Measurements from ENCODE around the gene RHBDL3.

The RHBDL3 gene

GRCh38 chr17:32277284-32277683, 11.7 kb downstream of the RHBDL3 start:
- Histone ChIP-seq H3K36me3 (ENCODE audit: insufficient read depth, low read length) (no peaks in the 10 kb centered on the region), H3K79me2 (ENCODE audit: control insufficient read depth, insufficient read depth, low read length, unreplicated experiment) (no peaks in the 10 kb centered on the region), H2AFZ (ENCODE audit: low read length, unreplicated experiment) (no peak overlapping the region), H3K27ac (ENCODE audit: low read depth, low read length) (no peak overlapping the region), H3K27me3 (ENCODE audit: insufficient read depth, low read length) (no peaks in the 10 kb centered on the region), H3K4me3 (ENCODE audit: low read depth, low read length) (no peak overlapping the region), H3K4me1 (ENCODE audit: control insufficient read depth, insufficient read depth, low read length, unreplicated experiment) (peaks cover 19% of the 10 kb centered on the region)

DNA sequence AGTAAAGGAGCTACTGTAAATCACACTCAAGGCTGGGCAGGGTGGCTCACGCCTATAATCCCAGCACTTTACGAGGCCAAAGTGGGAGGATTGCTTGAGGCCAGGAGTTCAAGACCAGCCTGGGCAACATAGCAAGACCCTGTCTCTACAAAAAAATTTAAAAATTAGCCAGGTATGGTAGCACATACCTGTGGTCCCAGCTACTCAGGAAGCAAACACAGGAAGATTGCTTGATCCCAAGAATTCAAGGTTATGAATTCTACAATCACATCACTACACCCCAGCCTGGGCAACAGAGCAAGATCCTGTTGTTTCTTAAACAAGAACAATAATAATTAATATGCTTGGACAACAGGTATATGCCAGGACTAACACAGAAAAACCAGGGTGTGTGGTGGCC, 13.2 kb downstream of the RHBDL3 start:
- H2AFZ ChIP-seq (ENCODE audit: low read length, unreplicated experiment) = no peak overlapping the region

GRCh38 chr17:32279891-32280716, 14.5 kb downstream of the RHBDL3 start:
- no peak overlapping the region for H2AFZ ChIP-seq (ENCODE audit: low read length, unreplicated experiment)
- peaks cover 21% of the 10 kb centered on the region for H3K4me1 ChIP-seq (ENCODE audit: control insufficient read depth, insufficient read depth, low read length, unreplicated experiment)
- H3K4me3 ChIP-seq (ENCODE audit: low read depth, low read length) = no peak overlapping the region
- H3K27me3 ChIP-seq (ENCODE audit: insufficient read depth, low read length) = no peaks in the 10 kb centered on the region
- no peaks in the 10 kb centered on the region for H3K36me3 ChIP-seq (ENCODE audit: insufficient read depth, low read length)
- no peak overlapping the region for H3K27ac ChIP-seq (ENCODE audit: low read depth, low read length)
- H3K79me2 ChIP-seq (ENCODE audit: control insufficient read depth, insufficient read depth, low read length, unreplicated experiment) = no peaks in the 10 kb centered on the region

More for the DNA sequence above, 13.2 kb downstream of the RHBDL3 start:
- no peak overlapping the region for H3K27ac ChIP-seq (ENCODE audit: low read depth, low read length)
- H3K36me3 ChIP-seq (ENCODE audit: insufficient read depth, low read length) = no peaks in the 10 kb centered on the region
- H3K27me3 ChIP-seq (ENCODE audit: insufficient read depth, low read length) = no peaks in the 10 kb centered on the region
- H3K4me3 ChIP-seq (ENCODE audit: low read depth, low read length) = no peak overlapping the region
- peaks cover 23% of the 10 kb centered on the region for H3K4me1 ChIP-seq (ENCODE audit: control insufficient read depth, insufficient read depth, low read length, unreplicated experiment)
- no peaks in the 10 kb centered on the region for H3K79me2 ChIP-seq (ENCODE audit: control insufficient read depth, insufficient read depth, low read length, unreplicated experiment)

DNA sequence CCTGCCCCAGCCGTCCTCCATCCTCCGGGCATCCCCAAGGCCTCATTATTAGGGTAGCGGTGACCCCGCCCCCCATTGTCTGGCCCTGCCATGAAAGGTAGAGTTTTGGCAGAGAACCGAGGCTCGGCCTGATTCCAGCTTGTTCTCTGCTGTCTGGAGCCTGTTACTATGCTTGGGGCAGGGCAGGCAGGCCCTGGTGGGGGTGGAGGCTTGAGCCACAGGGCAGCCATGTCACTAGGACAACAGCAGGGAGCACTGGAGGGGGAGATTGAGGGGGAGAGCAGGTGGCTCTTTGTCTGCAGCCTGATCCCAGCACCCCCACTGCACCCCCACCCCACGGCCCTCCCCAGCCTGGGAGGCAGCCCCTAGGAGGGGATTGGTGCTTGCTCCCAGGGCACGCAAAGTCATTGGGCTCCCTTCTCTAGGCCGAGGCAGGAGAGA, 15.4 kb downstream of the RHBDL3 start:
- no peaks in the 10 kb centered on the region for H3K36me3 ChIP-seq (ENCODE audit: insufficient read depth, low read length)
- H3K79me2 ChIP-seq (ENCODE audit: control insufficient read depth, insufficient read depth, low read length, unreplicated experiment) = no peaks in the 10 kb centered on the region
- no peaks in the 10 kb centered on the region for H3K27me3 ChIP-seq (ENCODE audit: insufficient read depth, low read length)
- no peak overlapping the region for H3K27ac ChIP-seq (ENCODE audit: low read depth, low read length)
- H2AFZ ChIP-seq (ENCODE audit: low read length, unreplicated experiment) = no peak overlapping the region
- no peak overlapping the region for H3K4me3 ChIP-seq (ENCODE audit: low read depth, low read length)
- peaks cover 12% of the 10 kb centered on the region for H3K4me1 ChIP-seq (ENCODE audit: control insufficient read depth, insufficient read depth, low read length, unreplicated experiment)

DNA sequence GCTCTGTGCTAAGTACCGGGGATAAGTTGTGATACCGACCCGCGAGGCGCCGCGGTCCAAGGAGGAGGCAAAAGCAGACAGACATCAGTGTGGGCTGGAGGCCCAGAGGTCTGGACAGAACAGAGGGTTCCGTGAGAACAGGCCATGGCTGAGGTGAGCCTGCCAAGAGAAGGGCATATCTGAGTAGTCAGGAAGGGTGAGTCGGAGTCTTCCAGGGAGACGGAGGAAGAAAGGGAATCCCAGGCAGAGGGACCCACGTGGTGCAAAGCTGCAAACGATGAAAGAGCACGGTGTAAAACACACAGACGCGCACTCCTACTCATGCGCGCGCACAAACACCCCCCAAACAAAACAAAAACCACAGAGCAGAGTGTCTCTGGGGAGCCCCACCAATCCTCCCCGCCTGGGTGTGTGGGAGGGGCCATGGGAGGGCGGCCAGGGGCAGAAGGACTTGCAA, 18.1 kb downstream of the RHBDL3 start:
- Histone ChIP-seq H3K4me1 (ENCODE audit: control insufficient read depth, insufficient read depth, low read length, unreplicated experiment) (peaks cover 9% of the 10 kb centered on the region), H3K4me3 (ENCODE audit: low read depth, low read length) (no peak overlapping the region), H3K27ac (ENCODE audit: low read depth, low read length) (no peak overlapping the region), H3K27me3 (ENCODE audit: insufficient read depth, low read length) (no peaks in the 10 kb centered on the region), H3K36me3 (ENCODE audit: insufficient read depth, low read length) (no peaks in the 10 kb centered on the region), H2AFZ (ENCODE audit: low read length, unreplicated experiment) (no peak overlapping the region), H3K79me2 (ENCODE audit: control insufficient read depth, insufficient read depth, low read length, unreplicated experiment) (no peaks in the 10 kb centered on the region)

GRCh38 chr17:32285306-32285705, 19.7 kb downstream of the RHBDL3 start:
- no peaks in the 10 kb centered on the region for H3K27me3 ChIP-seq (ENCODE audit: insufficient read depth, low read length)
- no peak overlapping the region for H3K4me3 ChIP-seq (ENCODE audit: low read depth, low read length)
- no peaks in the 10 kb centered on the region for H3K79me2 ChIP-seq (ENCODE audit: control insufficient read depth, insufficient read depth, low read length, unreplicated experiment)
- no peaks in the 10 kb centered on the region for H3K36me3 ChIP-seq (ENCODE audit: insufficient read depth, low read length)
- H2AFZ ChIP-seq (ENCODE audit: low read length, unreplicated experiment) = no peak overlapping the region
- H3K4me1 ChIP-seq (ENCODE audit: control insufficient read depth, insufficient read depth, low read length, unreplicated experiment) = peaks cover 9% of the 10 kb centered on the region
- no peak overlapping the region for H3K27ac ChIP-seq (ENCODE audit: low read depth, low read length)

- no peaks in the 10 kb centered on the region for H3K36me3 ChIP-seq (ENCODE audit: insufficient read depth, low read length)
- no peaks in the 10 kb centered on the region for H3K27me3 ChIP-seq (ENCODE audit: insufficient read depth, low read length)
- H3K4me3 ChIP-seq (ENCODE audit: low read depth, low read length) = no peak overlapping the region
- peaks cover 9% of the 10 kb centered on the region for H3K4me1 ChIP-seq (ENCODE audit: control insufficient read depth, insufficient read depth, low read length, unreplicated experiment)
- no peak overlapping the region for H2AFZ ChIP-seq (ENCODE audit: low read length, unreplicated experiment)
- no peaks in the 10 kb centered on the region for H3K79me2 ChIP-seq (ENCODE audit: control insufficient read depth, insufficient read depth, low read length, unreplicated experiment)
- H3K27ac ChIP-seq (ENCODE audit: low read depth, low read length) = no peak overlapping the region
These were observed 20.3 kb downstream of the RHBDL3 start for GRCh38 chr17:32285746-32286517.

DNA sequence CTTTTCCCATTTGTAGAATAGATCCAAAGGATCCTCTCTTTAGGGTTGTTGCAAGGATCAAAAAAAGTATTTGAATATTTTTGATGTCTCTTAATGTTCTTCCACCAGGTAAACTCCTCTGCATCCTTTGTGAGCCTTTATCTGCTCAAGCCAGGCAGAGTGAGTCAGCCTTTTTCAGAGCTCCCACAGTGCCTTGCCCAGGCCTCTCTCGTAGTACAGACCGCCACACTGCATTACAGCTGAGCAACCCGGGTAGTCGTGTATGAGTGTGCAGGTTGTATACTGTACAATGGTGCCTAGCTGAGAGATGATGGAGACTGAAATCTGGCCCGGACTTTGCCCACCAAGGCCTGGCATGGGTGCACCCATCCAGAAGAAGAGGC, 20.9 kb downstream of the RHBDL3 start:
- Histone ChIP-seq H3K27ac (ENCODE audit: low read depth, low read length) (no peak overlapping the region), H3K4me1 (ENCODE audit: control insufficient read depth, insufficient read depth, low read length, unreplicated experiment) (peaks cover 9% of the 10 kb centered on the region), H2AFZ (ENCODE audit: low read length, unreplicated experiment) (no peak overlapping the region), H3K79me2 (ENCODE audit: control insufficient read depth, insufficient read depth, low read length, unreplicated experiment) (no peaks in the 10 kb centered on the region), H3K4me3 (ENCODE audit: low read depth, low read length) (no peak overlapping the region), H3K36me3 (ENCODE audit: insufficient read depth, low read length) (no peaks in the 10 kb centered on the region), H3K27me3 (ENCODE audit: insufficient read depth, low read length) (no peaks in the 10 kb centered on the region)

DNA sequence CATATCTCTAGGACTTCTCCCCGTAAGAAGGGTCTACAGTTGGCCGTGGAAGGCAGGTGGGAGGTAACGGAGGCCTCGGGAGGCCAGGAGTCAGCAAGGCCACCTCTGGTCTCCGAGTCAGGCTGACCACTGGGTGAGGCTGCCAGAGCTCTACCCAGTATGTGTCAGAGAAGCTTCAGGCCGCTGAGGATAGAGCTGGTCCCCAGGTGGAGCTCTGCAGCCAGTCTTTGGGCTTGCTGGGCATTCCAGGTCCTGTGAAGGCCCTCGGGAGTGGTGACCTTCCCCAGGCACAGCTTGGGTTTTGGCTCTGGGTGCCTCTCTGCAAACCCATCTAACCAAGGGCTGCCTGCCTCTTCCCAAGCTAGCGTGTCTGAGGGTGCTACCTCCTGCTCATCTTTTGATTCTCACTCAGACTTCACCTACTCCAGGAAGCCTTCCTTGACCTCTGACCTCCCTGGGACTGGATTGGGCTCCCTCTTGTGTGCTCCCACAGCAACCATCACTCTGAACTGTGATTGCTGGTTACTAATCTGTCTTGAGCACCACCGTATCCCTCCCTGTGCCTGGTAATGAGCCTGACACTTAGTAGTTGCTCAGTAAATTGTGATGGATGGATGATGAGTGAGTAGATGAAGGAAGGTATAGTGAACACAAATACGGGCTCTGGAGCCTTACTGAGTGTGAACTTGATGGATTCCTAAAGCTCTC, 22.3 kb downstream of the RHBDL3 start:
- Histone ChIP-seq H3K4me1 (ENCODE audit: control insufficient read depth, insufficient read depth, low read length, unreplicated experiment) (peaks cover 9% of the 10 kb centered on the region), H3K27ac (ENCODE audit: low read depth, low read length) (no peak overlapping the region), H2AFZ (ENCODE audit: low read length, unreplicated experiment) (no peak overlapping the region), H3K27me3 (ENCODE audit: insufficient read depth, low read length) (no peaks in the 10 kb centered on the region), H3K36me3 (ENCODE audit: insufficient read depth, low read length) (no peaks in the 10 kb centered on the region), H3K79me2 (ENCODE audit: control insufficient read depth, insufficient read depth, low read length, unreplicated experiment) (no peaks in the 10 kb centered on the region), H3K4me3 (ENCODE audit: low read depth, low read length) (no peak overlapping the region)

GRCh38 chr17:32288615-32289014, 23.0 kb downstream of the RHBDL3 start:
- no peaks in the 10 kb centered on the region for H3K79me2 ChIP-seq (ENCODE audit: control insufficient read depth, insufficient read depth, low read length, unreplicated experiment)
- H3K27ac ChIP-seq (ENCODE audit: low read depth, low read length) = no peak overlapping the region
- no peak overlapping the region for H2AFZ ChIP-seq (ENCODE audit: low read length, unreplicated experiment)
- no peaks in the 10 kb centered on the region for H3K36me3 ChIP-seq (ENCODE audit: insufficient read depth, low read length)
- peaks cover 6% of the 10 kb centered on the region for H3K4me1 ChIP-seq (ENCODE audit: control insufficient read depth, insufficient read depth, low read length, unreplicated experiment)
- no peak overlapping the region for H3K4me3 ChIP-seq (ENCODE audit: low read depth, low read length)
- no peaks in the 10 kb centered on the region for H3K27me3 ChIP-seq (ENCODE audit: insufficient read depth, low read length)
